Smooth muscle cell (in vitro differentiated cells): ENCODE measurements around the gene ARL5A. TPM values are rescaled to one million over a fixed set of nuclear protein-coding genes. Genes with fewer than 3 reads are reported as not detected.

ENCODE experiments used
- DNase-seq: peaks from one replicate; lab custom pipeline; 2025; ENCODE audit not compliant: unreplicated experiment; lab: John Stamatoyannopoulos, UW
- H2AFZ ChIP-seq: fragments of 200-600 bp; sonication (generic); 2 replicates; pipeline ENCODE4 v1.6.0; 2016; ENCODE audit warnings: antibody characterized with exemption, low read depth, mild to moderate bottlenecking
- H3F3A ChIP-seq: fragments of 200-600 bp; sonication (generic); 2 replicates; pipeline ENCODE4 v1.6.0; 2017; ENCODE audit warnings: antibody characterized with exemption, low read depth
- H3K27ac ChIP-seq: fragments of 200-600 bp; sonication (generic); 2 replicates; pipeline ENCODE4 v1.5.1; 2016; ENCODE audit warnings: low read depth, mild to moderate bottlenecking
- H3K27me3 ChIP-seq: fragments of 200-600 bp; sonication (generic); 2 replicates; pipeline ENCODE4 v1.6.1; 2016; ENCODE audit warnings: low read depth, mild to moderate bottlenecking
- H3K36me3 ChIP-seq: fragments of 200-600 bp; sonication (generic); 2 replicates; pipeline ENCODE4 v1.5.1; 2016; ENCODE audit warnings: low read depth
- H3K4me1 ChIP-seq: fragments of 200-600 bp; sonication (generic); 2 replicates; pipeline ENCODE4 v1.5.1; 2016; ENCODE audit warnings: low read depth
- H3K4me2 ChIP-seq: fragments of 200-600 bp; sonication (generic); 2 replicates; pipeline ENCODE4 v1.6.0; 2016; ENCODE audit warnings: mild to moderate bottlenecking
- H3K4me3 ChIP-seq: fragments of 200-600 bp; sonication (generic); 2 replicates; pipeline ENCODE4 v1.5.1; 2016; ENCODE audit warnings: mild to moderate bottlenecking
- H3K79me2 ChIP-seq: fragments of 200-600 bp; sonication (generic); 2 replicates; pipeline ENCODE4 v1.6.0; 2016; ENCODE audit warnings: low read depth, mild to moderate bottlenecking
- H3K9ac ChIP-seq: fragments of 200-600 bp; sonication (generic); 2 replicates; pipeline ENCODE4 v1.6.0; 2016; ENCODE audit warnings: low read depth
- H3K9me3 ChIP-seq: fragments of 200-600 bp; sonication (generic); replicated peaks from 2 replicates; pipeline ENCODE4 v1.5.1; 2016; ENCODE audit warnings: low read depth
- H4K20me1 ChIP-seq: fragments of 200-600 bp; sonication (generic); 2 replicates; pipeline ENCODE4 v1.6.0; 2016; ENCODE audit warnings: low read depth
- WGBS: methylation state at CpG from one replicate; pipeline ENCODE4 v1.1.7; 2016; ENCODE audit warnings: low lambda C conversion rate; 5-methylcytosine and 5-hydroxymethylcytosine counted together
- polyA plus RNA-seq: library from polyadenylated mRNA; unstranded; fragments of >200 nt; fragmentation: Nextera tagmentation; extraction: Ambion mirVana; gene quantifications from 2 replicates; pipeline ENCODE4 v1.2.1, GENCODE V29; 2016
- total RNA-seq: library from RNA; depleted of rRNA; stranded (reverse); fragments of >200 nt; gene quantifications from 2 replicates; pipeline ENCODE4 v1.2.3, GENCODE V29; 2014
- TF ChIP-seq, protein P1 (sequence below): fragments of 200-600 bp; sonication (generic); IDR thresholded peaks from 2 replicates; pipeline ENCODE4 v1.5.1; 2017; ENCODE audit warnings: borderline replicate concordance, mild to moderate bottlenecking, antibody characterized with exemption; ENCODE audit not compliant: insufficient read depth, poor library complexity, severe bottlenecking

Gene ARL5A
- total and polyA plus RNA-seq, 2 experiments from 2014 or later: 24.2 to 81.2 TPM

DNA sequence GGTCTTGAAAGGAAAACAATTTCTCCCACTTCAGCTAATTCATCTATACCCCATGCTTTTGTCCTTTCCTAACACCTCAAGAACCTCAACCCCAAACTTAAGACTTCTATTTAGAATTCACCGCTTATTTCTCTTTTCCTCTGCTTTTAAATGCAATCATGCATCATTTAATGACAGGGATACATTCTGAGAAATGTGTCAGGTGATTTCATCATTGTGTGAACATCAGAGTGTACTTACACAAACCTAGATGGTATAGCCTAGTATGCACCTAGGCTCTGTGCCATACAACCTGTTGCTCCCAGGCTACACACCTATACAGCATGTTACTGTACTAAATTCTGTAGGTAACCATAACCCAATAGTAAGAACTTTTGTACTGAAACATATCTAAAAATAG is 22.9 kb downstream of the ARL5A start:
- Histone ChIP-seq H3K36me3 (peaks cover 28% of the 10 kb centered on the region), H3K4me1 (no peaks in the 10 kb centered on the region), H3K9me3 (no peaks in the 10 kb centered on the region), H3K4me3 (no peak overlapping the region), H3K9ac (no peak overlapping the region), H2AFZ (no peak overlapping the region), H3K4me2 (no peak overlapping the region), H3K27ac (no peak overlapping the region), H3F3A (peaks cover 6% of the 10 kb centered on the region), H3K27me3 (no peaks in the 10 kb centered on the region), H4K20me1 (peaks cover 30% of the 10 kb centered on the region), H3K79me2 (no peaks in the 10 kb centered on the region)
- no peak for DNase-seq
- TF ChIP-seq, protein P1, sequence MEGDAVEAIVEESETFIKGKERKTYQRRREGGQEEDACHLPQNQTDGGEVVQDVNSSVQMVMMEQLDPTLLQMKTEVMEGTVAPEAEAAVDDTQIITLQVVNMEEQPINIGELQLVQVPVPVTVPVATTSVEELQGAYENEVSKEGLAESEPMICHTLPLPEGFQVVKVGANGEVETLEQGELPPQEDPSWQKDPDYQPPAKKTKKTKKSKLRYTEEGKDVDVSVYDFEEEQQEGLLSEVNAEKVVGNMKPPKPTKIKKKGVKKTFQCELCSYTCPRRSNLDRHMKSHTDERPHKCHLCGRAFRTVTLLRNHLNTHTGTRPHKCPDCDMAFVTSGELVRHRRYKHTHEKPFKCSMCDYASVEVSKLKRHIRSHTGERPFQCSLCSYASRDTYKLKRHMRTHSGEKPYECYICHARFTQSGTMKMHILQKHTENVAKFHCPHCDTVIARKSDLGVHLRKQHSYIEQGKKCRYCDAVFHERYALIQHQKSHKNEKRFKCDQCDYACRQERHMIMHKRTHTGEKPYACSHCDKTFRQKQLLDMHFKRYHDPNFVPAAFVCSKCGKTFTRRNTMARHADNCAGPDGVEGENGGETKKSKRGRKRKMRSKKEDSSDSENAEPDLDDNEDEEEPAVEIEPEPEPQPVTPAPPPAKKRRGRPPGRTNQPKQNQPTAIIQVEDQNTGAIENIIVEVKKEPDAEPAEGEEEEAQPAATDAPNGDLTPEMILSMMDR: no peak
- WGBS: 98% methylated on average over 1 of the region's 1 CpG

DNA sequence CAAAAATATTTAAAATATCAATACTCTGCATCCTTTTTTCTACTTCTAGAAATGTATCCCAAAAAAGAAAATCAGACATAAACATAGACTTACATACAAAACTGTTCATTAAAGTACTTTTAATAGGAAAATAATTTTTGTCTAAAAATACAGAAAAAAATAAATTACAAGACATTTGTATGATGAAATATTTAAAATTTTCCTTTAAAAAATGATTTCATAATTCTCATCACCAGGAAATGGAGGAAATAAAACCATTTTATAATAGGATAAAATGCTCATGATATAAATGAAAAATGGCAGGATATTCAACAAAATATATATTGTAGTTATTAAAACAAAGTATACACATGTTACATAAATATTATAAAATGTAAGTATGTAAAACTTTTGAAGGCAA is 24.4 kb downstream of the ARL5A start:
- H3F3A ChIP-seq: peaks cover 6% of the 10 kb centered on the region
- peaks cover 23% of the 10 kb centered on the region for H4K20me1 ChIP-seq
- no peaks in the 10 kb centered on the region for H3K4me1 ChIP-seq
- H3K27me3 ChIP-seq: no peaks in the 10 kb centered on the region
- no peaks in the 10 kb centered on the region for H3K9me3 ChIP-seq
- H3K79me2 ChIP-seq: peaks cover 4% of the 10 kb centered on the region
- TF ChIP-seq, protein P1: no peak
- peaks cover 28% of the 10 kb centered on the region for H3K36me3 ChIP-seq
- H3K9ac ChIP-seq: no peak overlapping the region
- no peak overlapping the region for H3K4me2 ChIP-seq
- no peak overlapping the region for H3K27ac ChIP-seq
- no peak for DNase-seq
- no peak overlapping the region for H2AFZ ChIP-seq
- H3K4me3 ChIP-seq: no peak overlapping the region

DNA sequence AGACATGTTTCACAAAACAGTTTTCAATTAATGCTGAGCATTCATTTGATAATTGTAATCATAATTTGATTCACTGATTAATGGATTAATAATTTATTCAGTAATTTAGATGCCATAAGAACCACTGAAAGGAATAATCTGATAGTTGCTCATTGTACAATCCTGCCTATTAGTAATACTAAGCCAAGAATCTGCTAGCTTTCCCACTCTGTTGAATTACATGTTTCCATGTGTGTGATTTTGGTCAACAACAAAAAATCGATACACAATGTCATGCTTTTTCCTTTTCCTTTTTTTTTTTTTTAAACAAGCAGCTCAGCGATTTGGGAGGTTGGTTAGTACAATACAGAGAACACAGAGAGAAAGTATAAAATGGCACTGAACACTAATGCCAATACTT is 25.9 kb downstream of the ARL5A start:
- Histone ChIP-seq H3K36me3 (peaks cover 28% of the 10 kb centered on the region), H3K4me2 (no peak overlapping the region), H3K79me2 (peaks cover 4% of the 10 kb centered on the region), H3F3A (peaks cover 6% of the 10 kb centered on the region), H3K4me3 (no peak overlapping the region), H2AFZ (no peak overlapping the region), H3K27me3 (no peaks in the 10 kb centered on the region), H3K9ac (no peak overlapping the region), H4K20me1 (peaks cover 13% of the 10 kb centered on the region), H3K4me1 (no peaks in the 10 kb centered on the region), H3K9me3 (no peaks in the 10 kb centered on the region), H3K27ac (no peak overlapping the region)
- 97% methylated on average over 2 of the region's 2 CpGs for WGBS
- TF ChIP-seq, protein P1: no peak
- DNase-seq: no peak

DNA sequence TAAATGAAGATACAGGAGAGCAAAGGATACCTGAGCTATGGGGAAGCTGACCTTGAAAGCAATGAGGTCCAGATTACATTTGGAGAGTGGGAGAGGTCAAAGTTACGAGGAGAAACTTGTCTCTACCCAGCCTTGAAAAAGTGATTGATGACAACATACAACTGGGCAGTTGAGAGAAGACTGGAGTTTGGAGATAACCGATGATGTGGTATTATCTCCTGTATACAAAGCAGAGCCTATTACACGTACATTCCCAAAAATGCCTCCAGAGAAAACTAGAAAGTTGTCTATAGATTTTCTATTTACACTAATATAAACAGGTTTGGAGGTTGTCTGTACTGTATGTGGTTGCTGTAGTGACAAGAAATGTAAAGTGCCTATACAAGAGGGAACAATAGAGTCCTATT is 28.3 kb downstream of the ARL5A start:
- Histone ChIP-seq H3K9me3 (no peaks in the 10 kb centered on the region), H3K36me3 (peaks cover 15% of the 10 kb centered on the region), H3K9ac (no peak overlapping the region), H4K20me1 (peaks cover 13% of the 10 kb centered on the region), H2AFZ (no peak overlapping the region), H3F3A (peaks cover 6% of the 10 kb centered on the region), H3K4me1 (no peaks in the 10 kb centered on the region), H3K79me2 (peaks cover 4% of the 10 kb centered on the region), H3K4me2 (no peak overlapping the region), H3K27me3 (no peaks in the 10 kb centered on the region), H3K4me3 (no peak overlapping the region), H3K27ac (no peak overlapping the region)
- 76% methylated on average over 3 of the region's 3 CpGs for WGBS
- TF ChIP-seq, protein P1: no peak
- no peak for DNase-seq
